ENCODE data around the gene CYP4A22.

Gene CYP4A22

GRCh38 chr1:47160716-47161115 lies 23.5 kb downstream of the CYP4A22 start:
- no peak for TF ChIP-seq CTCF (conservative IDR thresholded peaks at IDR 0.05; ENCODE audit: low read depth, low read length)
- no peak overlapping the region for H3K4me3 ChIP-seq (IDR thresholded peaks at IDR 0.05; ENCODE audit: insufficient read depth, low read depth, low read length)
- no peak overlapping the region for H3K9ac ChIP-seq
- no peaks in the 10 kb centered on the region for H4K20me1 ChIP-seq (ENCODE audit: insufficient read depth)
- no peaks in the 10 kb centered on the region for H3K4me1 ChIP-seq (ENCODE audit: low read depth, poor library complexity, severe bottlenecking)
- H3K36me3 ChIP-seq (ENCODE audit: insufficient read depth): no peaks in the 10 kb centered on the region
- H3K27ac ChIP-seq: no peak overlapping the region
- no peak overlapping the region for H2AFZ ChIP-seq (ENCODE audit: low read depth)
- H3K27me3 ChIP-seq (ENCODE audit: insufficient read depth, low read depth): no peaks in the 10 kb centered on the region
- no peak overlapping the region for H3K4me2 ChIP-seq
- H3K79me2 ChIP-seq (ENCODE audit: insufficient read depth, low read depth): no peaks in the 10 kb centered on the region

- Histone ChIP-seq H3K4me1 (ENCODE audit: low read depth, poor library complexity, severe bottlenecking) (no peaks in the 10 kb centered on the region), H3K4me2 (no peak overlapping the region), H3K27ac (no peak overlapping the region), H4K20me1 (ENCODE audit: insufficient read depth) (no peaks in the 10 kb centered on the region), H3K27me3 (ENCODE audit: insufficient read depth, low read depth) (no peaks in the 10 kb centered on the region), H3K9ac (no peak overlapping the region), H3K36me3 (ENCODE audit: insufficient read depth) (no peaks in the 10 kb centered on the region), H3K4me3 (IDR thresholded peaks at IDR 0.05; ENCODE audit: insufficient read depth, low read depth, low read length) (no peak overlapping the region), H2AFZ (ENCODE audit: low read depth) (no peak overlapping the region), H3K79me2 (ENCODE audit: insufficient read depth, low read depth) (no peaks in the 10 kb centered on the region)
- no peak for TF ChIP-seq CTCF (conservative IDR thresholded peaks at IDR 0.05; ENCODE audit: low read depth, low read length)
Observed at GRCh38 chr1:47161298-47162040, 24.2 kb downstream of the CYP4A22 start.

- H3K4me2 ChIP-seq: no peak overlapping the region
- H3K36me3 ChIP-seq (ENCODE audit: insufficient read depth): no peaks in the 10 kb centered on the region
- no peak overlapping the region for H3K9ac ChIP-seq
- H2AFZ ChIP-seq (ENCODE audit: low read depth): no peak overlapping the region
- no peak overlapping the region for H3K27ac ChIP-seq
- H3K79me2 ChIP-seq (ENCODE audit: insufficient read depth, low read depth): no peaks in the 10 kb centered on the region
- H4K20me1 ChIP-seq (ENCODE audit: insufficient read depth): no peaks in the 10 kb centered on the region
- H3K4me1 ChIP-seq (ENCODE audit: low read depth, poor library complexity, severe bottlenecking): no peaks in the 10 kb centered on the region
- H3K27me3 ChIP-seq (ENCODE audit: insufficient read depth, low read depth): no peaks in the 10 kb centered on the region
- H3K4me3 ChIP-seq (IDR thresholded peaks at IDR 0.05; ENCODE audit: insufficient read depth, low read depth, low read length): no peak overlapping the region
- TF ChIP-seq CTCF (conservative IDR thresholded peaks at IDR 0.05; ENCODE audit: low read depth, low read length): no peak
Observed at GRCh38 chr1:47164552-47164951, 27.3 kb downstream of the CYP4A22 start.

- Histone ChIP-seq H3K27ac (no peak overlapping the region), H2AFZ (ENCODE audit: low read depth) (no peak overlapping the region), H4K20me1 (ENCODE audit: insufficient read depth) (no peaks in the 10 kb centered on the region), H3K79me2 (ENCODE audit: insufficient read depth, low read depth) (no peaks in the 10 kb centered on the region), H3K4me3 (IDR thresholded peaks at IDR 0.05; ENCODE audit: insufficient read depth, low read depth, low read length) (no peak overlapping the region), H3K9ac (no peak overlapping the region), H3K4me1 (ENCODE audit: low read depth, poor library complexity, severe bottlenecking) (peaks cover 2% of the 10 kb centered on the region), H3K36me3 (ENCODE audit: insufficient read depth) (no peaks in the 10 kb centered on the region), H3K4me2 (no peak overlapping the region), H3K27me3 (ENCODE audit: insufficient read depth, low read depth) (no peaks in the 10 kb centered on the region; the same call in 1 of the 2 replicates)
- no peak for TF ChIP-seq CTCF (conservative IDR thresholded peaks at IDR 0.05; ENCODE audit: low read depth, low read length)
Observed at GRCh38 chr1:47172782-47173181, 35.5 kb downstream of the CYP4A22 start.
